GM12874 (cell line): ENCODE data around the gene STC2.

Experiments used
- CTCF ChIP-seq: IDR thresholded peaks from 2 replicates; pipeline ENCODE4 v1.5.1; 2011; ENCODE audit warnings: low read depth, mild to moderate bottlenecking, control low read depth, low read length, moderate library complexity; ENCODE audit not compliant: insufficient read depth

Gene STC2

GRCh38 chr5:173309731-173310130 lies 18.5 kb downstream of the STC2 start:
- TF ChIP-seq CTCF, result no peak

- no peak for TF ChIP-seq CTCF
These were observed 20.0 kb downstream of the STC2 start for GRCh38 chr5:173308226-173308625.

GRCh38 chr5:173307695-173308094 lies 20.5 kb downstream of the STC2 start:
- TF ChIP-seq CTCF, result no peak

GRCh38 chr5:173306695-173307094 lies 21.5 kb downstream of the STC2 start:
- TF ChIP-seq CTCF, result no peak

GRCh38 chr5:173304591-173304988 lies 23.6 kb downstream of the STC2 start:
- no peak for TF ChIP-seq CTCF

- TF ChIP-seq CTCF, result no peak
These were observed 24.2 kb downstream of the STC2 start for GRCh38 chr5:173303878-173304590.

GRCh38 chr5:173302546-173303155 lies 25.6 kb downstream of the STC2 start:
- TF ChIP-seq CTCF, result no peak
